GM21367 (cell line): ENCODE measurements around the gene CHID1.

Experiments
- ATAC-seq: cut with Tn5 transposase; IDR thresholded peaks from one replicate; pipeline ENCODE4 v1.9.1; 2021; ENCODE audit not compliant: unreplicated experiment

Gene CHID1

GRCh38 chr11:888310-889212 lies 22.0 kb downstream of the CHID1 start:
- ATAC-seq: no peak

GRCh38 chr11:887589-887988 lies 23.0 kb downstream of the CHID1 start:
- ATAC-seq: no peak

GRCh38 chr11:886568-886967 lies 24.0 kb downstream of the CHID1 start:
- ATAC-seq: no peak

DNA sequence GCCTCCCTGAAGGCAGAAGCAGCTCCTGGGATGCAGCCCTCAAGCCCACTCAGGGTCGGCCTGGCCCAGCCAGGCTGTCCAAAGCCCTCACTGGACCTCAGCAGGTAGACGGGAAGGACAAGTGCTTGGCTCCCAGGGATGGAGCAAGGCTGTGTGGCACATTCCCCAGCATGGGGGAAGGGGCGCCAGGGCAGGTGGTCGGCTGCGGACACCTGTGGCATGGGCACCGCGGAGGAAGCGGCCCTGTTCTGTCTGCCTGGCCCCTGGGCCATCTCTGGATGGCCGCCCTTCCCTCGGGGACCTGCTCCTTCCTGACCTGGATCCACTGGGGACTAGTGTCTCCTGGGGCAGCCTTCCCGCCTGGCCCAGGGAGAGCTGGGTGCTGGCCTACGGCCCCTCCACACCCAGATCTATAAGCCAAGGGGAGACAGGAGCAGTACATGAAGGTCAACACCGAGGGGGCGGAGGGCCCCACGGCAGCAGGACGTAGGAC lies 26.0 kb downstream of the CHID1 start:
- ATAC-seq: no peak

GRCh38 chr11:883527-883926 lies 27.1 kb downstream of the CHID1 start:
- ATAC-seq: no peak

DNA sequence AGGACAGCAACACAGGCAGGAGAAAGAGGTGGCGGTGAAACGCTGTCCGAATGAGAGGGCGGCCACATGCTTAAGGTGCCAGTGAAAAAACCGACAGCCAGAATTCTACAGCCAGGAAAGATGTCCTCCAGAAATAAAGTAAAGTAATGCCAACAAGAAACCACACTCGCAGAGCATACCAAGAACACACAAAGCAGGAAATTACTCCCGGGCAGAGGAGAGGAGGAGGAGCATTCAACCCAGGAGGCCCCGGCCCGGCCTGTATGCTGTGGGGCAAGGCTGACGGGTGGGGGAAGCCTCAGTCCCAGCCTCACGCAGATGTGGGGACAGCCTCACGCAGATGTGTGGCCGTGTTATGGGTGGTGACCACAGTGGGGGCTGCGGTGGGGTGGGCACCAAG lies 28.0 kb downstream of the CHID1 start:
- ATAC-seq: no peak

GRCh38 chr11:880447-880846 lies 30.2 kb downstream of the CHID1 start:
- ATAC-seq: no peak

DNA sequence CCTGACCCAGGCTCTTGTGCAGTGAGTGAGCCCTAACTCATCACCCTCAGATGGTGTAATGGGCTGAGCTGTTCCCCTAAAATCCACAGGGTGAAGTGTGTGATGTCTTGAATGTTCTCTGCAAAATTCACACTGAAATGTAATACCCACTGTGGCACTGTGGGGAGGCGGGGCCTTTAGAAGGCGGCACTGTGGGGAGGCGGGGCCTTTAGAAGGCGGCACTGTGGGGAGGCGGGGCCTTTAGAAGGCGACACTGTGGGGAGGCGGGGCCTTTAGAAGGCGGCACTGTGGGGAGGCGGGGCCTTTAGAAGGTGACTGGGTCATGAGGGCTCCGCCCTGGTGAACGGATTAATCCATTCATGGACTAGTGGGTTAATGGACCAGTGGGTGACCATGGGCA lies 33.0 kb downstream of the CHID1 start:
- no peak for ATAC-seq

GRCh38 chr11:876545-876944 lies 34.1 kb downstream of the CHID1 start:
- no peak for ATAC-seq

- ATAC-seq: no peak
Observed at GRCh38 chr11:875769-876301, 34.8 kb downstream of the CHID1 start.

DNA sequence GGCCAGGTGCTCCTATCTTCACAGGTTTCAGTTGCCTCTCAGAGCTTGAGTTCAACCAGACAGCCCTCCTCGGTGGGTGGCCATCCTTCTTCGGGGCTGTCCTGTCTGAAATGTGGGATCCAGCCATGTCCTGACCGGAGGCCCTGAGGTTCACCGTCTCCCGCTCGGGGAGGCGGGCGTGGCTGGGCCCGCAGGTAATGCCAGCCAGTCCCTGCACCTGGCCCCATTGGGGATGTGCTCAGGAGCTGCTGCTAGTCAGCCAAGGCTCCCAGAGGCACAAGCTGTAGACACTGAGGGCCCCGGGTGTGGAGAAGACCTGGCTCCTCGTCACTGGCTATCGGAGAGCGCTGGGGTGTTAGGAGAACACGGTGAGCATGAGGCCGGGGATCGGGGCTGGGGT lies 35.4 kb downstream of the CHID1 start:
- no peak for ATAC-seq

DNA sequence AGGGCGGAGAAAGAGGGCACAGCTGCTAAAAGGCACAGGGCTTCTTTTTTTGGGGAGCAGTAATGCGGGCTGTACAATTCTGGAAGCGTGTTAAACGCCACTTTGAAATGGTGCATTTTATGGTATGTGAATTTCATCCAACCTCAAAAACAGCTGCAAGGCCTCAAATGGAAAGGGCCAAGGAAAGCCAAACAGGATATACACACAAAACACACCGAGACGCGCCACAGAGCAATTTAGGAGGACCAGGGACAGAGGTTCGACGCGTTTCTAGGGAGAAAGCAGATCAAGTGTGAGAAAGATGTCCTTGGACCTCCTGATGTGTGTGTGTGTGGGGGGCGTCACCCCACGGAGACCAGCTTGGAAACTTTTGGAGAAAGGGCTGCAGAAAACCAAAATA lies 36.9 kb downstream of the CHID1 start:
- no peak for ATAC-seq

- ATAC-seq: no peak
Observed at GRCh38 chr11:872799-873198, 37.8 kb downstream of the CHID1 start.

DNA sequence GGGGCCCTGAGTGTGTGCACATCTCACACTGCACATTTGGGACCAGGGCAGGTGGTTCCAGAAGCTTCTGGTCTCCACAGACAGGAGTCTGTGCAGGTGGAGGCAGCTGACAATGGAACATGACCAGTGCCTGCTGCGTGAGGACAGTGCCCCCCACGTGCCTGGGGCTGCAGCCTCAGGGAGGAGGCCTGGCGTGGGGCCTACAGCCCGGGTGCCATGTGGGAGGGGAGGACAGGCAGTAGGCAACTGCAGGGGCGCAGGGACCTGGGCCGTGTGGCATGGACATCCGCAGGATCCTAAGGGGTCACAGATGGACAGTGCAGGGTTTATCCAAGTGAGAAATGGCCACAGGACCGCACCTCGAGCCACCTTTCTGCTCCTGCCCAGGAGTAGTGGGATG lies 39.1 kb downstream of the CHID1 start:
- no peak for ATAC-seq

GRCh38 chr11:870418-870817 lies 40.2 kb downstream of the CHID1 start:
- ATAC-seq: no peak

- ATAC-seq: no peak
Observed at GRCh38 chr11:870127-870413, 40.5 kb downstream of the CHID1 start.

DNA sequence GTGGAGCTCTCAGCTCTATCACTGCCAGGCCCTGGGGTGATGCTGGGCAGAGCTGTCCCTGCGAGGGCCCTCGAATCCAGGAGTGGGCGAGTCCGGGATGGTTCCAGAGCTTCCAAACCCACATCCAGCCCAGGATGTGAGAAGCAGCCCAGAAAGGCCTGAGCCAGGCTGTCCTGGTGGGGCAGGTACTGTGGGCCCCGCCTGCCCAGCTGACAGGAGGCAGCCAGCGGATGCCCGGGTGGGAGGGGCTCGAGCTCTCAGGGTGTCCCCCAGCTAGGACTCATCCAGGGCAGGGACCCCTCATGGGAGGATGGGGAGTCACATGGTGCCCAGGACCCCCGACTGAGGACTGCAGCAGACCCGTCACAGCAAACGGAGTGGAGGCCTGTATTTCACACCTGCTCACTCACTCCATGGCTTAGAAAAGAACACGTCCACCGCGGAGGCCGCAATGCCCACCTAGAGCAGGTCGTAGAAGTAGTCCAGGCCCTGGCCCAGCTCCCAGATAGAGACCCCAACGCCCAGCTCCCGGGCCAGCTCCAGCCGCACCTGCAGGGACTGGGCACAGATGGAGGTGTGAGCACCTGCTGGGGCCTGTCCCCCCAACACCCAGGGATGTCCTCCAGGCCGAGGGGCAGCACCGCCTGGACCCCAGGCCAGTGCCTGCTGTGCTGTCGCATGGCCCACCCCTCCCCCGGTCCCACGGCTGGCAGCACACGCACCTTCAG lies 41.0 kb downstream of the CHID1 start:
- no peak for ATAC-seq

- ATAC-seq: no peak
Observed at GRCh38 chr11:868802-869201, 41.8 kb downstream of the CHID1 start.

DNA sequence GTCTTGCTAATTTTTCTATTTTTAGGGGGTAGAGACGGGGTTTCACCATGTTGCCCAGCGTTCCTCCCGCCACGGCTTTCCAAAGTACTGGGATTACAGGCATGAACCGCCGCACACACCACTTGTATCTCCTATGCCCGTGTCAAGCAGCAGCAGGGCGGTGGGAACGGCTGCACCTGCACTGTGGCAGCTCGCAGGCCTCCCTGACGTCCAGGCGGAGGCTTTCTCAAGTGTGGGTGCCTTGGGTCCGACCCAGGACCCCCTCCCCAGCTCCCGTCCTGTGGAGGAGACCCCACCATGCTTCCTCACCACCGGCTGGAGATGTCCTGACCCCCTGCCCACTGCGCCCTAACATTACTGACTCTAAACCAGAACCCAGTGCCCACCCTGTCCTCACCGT lies 42.2 kb downstream of the CHID1 start:
- no peak for ATAC-seq

DNA sequence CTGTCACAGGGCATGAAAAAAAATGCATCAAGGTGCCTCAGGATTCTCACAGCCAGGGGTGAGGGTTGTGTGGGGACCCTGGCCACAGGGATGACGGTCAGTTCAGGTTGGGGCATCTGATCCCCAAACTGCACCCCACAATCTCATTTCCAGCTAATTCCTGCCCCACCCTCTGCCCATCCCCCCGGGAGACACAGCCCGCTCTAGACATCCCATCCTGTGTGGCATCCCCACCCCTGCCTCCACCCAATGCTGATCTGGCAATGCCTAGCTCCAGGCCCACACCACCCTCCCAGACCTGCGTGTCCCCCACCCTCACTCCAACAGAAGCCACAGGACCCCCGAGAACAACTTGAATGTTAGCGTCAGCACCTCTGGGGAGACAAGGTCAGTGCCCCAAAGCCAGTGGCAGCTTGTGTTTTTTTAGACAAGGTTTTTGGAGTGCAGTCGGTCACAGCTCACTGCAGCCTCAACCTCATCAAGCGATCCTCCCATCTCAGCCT lies 42.7 kb downstream of the CHID1 start:
- ATAC-seq: no peak

DNA sequence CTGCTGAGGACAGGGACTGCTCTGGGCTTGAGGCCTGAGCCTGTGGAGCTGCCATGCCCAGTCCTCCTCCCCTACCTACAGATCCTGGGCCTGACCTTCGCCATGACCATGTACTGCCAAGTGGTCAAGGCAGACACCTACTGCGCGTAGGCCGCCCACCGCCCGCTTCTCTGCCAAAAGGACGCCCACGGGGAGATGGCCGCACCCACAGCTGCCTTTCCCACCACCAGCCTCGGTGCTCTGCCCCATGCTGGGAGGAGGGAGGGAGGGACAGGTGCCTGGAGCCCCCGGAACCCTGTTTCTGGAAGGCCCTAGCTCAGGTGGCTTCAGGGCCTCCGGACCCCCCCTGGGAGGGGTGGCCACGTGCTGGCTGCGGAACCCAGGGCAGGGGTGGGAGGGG lies 44.1 kb downstream of the CHID1 start:
- ATAC-seq: no peak
